GM21515 (cell line): Measurements from ENCODE around the gene ZBTB47.

Source experiments
- ATAC-seq: cut with Tn5 transposase; IDR thresholded peaks from one replicate; pipeline ENCODE4 v1.9.1; 2021; ENCODE audit not compliant: unreplicated experiment

Gene ZBTB47

DNA sequence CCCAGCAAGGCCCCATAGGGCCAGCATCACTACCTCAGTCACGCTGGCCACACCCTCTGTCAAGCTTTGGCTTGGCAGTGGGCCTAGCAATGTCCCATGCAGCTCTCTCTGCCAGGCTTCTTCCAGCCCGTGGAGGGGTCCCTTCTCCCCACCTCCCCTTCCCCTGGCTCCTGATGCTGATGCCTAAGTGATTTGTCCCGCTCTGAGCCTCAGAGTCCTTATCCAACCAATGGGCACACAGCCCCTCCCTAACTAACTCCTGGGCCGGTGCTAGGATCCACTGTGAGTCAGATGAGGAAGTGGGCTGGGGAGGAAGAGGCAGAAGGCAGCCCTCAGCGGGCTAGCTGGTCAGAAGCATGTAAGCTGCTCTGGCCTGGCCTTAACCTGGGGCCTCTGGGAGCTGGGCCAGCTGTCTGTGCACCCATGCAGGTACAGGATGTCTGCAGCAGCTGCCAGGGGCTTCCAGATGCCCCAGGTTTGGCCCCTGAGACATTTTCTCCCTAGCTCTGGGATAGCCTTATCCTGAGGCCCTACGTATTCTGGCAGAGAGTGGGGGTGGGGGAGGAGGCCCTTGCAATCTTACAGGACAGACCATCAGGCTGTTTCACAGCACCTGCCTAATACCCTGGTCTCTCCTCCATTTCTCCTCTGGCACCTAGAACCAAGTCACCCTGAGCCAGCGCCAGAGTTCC, 740 bp upstream of the ZBTB47 start:
- no peak for ATAC-seq

DNA sequence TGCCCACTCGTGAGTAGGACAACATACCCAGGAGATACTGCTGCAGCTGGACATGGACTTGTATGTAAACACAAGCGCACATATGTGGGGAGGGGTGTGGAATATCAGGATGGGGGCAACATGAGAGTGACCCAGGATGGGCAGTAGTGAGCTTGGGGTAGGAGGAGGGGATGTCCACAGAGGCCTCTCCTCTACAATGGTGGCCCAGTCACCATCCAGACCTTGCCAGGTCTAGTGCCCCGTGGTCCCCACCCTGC, 266 bp upstream of the ZBTB47 start:
- ATAC-seq: no peak

DNA sequence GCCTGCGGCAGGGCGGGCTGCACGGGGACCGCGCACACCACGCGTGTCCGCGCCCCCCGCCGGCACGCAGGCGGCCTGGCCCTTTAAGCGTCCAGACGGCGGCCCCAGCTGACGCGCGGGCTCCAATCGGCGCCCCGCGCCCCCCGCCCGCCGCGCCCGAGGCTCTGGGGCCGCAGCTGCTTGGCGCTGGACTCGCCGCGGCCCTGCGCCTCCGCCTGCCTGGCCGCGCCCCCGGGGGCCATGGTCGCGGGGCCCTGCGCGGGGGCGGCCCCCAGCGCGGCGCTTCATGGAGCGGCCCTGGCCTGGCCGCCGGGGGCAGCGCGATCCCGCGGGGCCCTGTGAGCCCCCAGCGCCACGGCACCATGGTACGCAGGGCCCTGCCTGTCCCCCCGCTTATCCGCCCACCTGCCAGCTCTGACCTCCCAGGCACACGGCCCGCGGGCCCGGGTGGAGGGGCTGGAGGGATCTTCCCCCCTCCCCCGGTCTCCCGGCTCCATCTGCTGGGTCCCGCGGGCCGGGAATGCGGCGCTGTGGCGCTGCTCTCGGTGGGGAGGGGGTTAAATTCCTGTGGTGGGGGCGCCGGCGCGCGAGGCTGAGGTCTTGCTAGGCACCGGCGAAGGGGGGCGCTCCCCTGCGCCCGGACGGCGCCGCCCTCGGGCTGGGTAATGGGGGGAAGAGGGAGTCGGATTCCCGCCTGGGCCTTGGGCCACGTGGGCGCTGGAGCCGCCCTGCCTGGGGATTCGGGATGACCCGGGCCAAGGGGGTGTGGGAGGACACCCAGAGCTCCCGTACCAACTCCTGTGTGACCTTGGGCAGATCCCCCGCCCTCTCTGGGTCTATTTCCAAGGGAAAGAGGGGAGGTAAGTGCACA, 1.1 kb downstream of the ZBTB47 start:
- no peak for ATAC-seq

DNA sequence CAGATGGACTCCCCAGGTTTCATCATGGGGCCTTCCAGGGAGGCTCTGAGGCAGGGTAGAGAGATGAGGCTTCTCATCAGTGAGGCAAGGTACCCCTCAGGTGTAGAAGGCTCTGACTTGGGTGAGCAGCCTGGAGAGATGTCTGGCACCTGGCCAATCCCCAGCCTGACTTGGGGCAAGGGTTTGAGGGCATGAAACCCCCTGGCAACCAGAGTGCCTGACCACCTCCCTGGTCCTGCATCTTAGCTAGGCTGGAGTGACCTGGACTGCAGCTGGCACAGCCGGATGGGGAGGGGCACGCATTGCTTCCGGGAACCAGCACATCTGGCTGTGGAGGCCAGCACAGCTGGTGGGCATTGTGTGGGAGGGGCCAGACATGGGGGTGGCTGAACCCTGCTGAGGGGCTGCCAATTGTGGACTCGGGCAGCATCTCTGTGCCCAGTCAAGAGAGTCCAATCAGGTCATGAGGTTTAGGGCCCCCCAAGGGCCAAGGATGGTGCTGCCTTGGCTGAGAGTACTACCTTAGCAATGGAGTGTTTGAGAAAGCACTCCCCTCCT, 1.9 kb downstream of the ZBTB47 start:
- ATAC-seq: no peak

DNA sequence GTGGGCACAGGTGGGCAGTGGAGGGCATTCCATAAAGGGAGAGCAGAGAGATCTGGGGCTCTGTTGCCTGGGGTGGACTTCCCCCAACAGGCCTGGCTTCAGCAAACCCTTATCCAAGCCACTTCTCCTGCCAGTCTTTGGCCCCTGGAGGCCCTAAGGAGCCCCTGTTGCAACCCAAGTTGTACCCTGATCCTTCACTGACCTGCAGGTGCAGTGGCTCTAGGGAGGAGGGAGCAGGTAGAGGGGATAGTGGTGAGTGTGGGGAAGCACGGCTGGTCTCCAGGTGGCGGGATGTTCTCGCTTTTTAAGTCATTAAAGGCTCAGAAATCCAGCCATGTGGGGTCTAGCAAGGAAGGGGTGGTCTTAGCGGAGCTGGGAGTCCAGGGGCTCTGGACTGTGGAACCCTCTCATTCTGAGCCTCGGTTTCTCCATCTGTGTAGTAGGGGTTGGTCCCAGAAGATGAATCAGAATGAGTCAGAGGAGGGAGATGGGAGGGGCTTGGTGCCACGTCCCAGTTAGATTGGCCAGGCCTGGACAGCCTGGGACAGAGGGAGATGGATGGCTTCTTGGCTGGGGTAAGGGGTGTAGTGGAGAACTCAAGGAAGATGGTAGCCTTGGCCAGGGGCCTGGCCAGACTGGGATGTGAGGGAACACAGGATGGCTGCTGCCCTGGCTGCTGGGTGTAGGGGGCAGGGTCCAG, 2.6 kb downstream of the ZBTB47 start:
- ATAC-seq: no peak

GRCh38 chr3:42656680-42657610, 3.4 kb downstream of the ZBTB47 start:
- ATAC-seq: no peak

- no peak for ATAC-seq
Measured at GRCh38 chr3:42657675-42658074, 4.2 kb downstream of the ZBTB47 start.

- ATAC-seq: no peak
Measured at GRCh38 chr3:42658091-42658770, 4.7 kb downstream of the ZBTB47 start.

DNA sequence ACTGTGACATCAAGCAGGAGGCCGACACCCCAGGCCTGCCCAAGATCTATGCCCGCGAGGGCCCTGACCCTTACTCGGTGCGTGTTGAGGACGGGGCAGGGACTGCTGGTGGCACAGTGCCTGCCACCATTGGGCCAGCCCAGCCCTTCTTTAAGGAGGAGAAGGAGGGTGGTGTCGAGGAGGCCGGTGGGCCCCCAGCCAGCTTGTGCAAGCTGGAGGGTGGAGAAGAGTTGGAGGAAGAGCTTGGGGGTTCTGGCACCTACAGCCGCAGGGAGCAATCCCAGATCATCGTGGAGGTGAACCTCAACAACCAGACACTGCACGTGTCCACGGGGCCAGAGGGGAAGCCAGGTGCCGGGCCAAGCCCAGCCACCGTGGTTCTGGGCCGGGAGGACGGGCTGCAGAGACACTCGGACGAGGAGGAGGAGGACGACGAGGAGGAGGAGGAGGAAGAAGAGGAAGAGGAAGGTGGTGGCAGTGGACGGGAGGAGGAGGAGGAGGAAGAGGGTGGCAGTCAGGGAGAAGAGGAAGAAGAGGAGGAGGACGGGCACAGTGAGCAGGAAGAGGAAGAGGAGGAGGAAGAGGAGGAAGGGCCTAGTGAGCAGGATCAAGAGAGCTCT, 5.4 kb downstream of the ZBTB47 start:
- ATAC-seq: no peak

- ATAC-seq: no peak
Measured at GRCh38 chr3:42659451-42660130, 6.1 kb downstream of the ZBTB47 start.

DNA sequence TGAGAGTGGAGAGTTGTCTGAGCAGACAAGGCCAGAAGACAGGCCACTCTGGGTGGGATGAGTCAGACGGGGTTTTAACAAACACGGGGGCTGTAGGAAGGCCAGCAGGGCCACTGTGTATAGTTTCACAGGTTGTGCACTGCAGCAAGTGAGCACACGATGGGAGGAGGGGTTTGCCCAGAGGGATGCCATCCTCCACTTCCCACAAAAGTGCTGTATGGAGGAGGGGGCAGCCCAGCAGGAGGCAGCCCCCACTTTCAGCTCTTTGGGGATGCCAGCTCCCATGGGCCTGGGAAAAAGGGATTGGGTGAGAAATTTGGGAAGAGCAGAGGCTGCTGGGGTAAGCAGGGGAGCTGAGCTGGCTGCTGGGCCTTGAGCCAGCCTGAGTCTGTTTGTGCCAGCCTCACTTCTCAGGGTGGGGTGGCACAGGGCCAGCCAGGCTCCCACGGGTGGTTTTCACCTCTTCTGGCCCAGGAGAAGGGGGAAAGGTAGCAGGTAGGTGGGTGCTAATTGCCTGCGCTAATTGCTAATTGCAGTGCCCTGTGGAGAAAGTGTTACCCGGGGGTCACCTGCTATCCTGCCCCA, 6.7 kb downstream of the ZBTB47 start:
- ATAC-seq: no peak

DNA sequence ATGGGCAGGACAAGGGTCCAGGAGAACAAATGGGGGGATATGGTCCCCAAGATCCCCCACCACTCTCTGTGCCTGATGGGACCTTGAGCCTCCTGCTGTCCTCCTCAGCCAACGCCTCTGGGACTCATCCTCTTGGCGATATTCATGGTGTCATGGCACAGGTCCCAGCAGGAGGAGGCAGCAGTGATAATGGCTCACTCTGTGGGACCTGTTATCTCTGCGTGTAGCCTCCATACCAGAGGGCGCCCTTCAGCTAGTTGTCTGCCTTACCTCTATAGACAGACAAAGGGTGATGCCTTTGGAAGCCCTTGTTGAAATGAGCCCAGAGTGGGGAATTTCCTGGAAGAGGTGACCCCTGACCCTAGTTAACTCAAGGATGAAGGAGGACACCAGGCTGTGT, 7.4 kb downstream of the ZBTB47 start:
- no peak for ATAC-seq

DNA sequence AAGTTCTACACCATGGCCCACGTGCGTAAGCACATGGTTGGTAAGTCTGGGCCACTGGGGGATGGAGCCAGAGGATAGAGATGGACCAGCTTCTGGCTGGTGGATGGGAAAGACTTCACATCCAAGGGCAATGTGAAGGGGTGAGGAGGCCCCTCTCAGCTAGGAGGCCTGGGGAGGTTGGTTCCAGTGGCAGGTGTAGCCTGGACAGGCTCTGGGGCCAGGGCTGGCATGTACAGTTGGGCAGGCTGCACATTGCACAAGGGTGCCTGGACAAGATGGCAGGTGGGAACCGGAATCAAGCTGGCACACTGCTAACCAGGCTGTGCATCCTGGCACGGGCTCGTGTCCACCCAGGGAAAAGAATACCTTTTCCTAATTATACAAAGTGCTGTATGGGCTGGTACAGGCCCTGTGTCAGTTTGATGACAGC, 8.1 kb downstream of the ZBTB47 start:
- no peak for ATAC-seq

DNA sequence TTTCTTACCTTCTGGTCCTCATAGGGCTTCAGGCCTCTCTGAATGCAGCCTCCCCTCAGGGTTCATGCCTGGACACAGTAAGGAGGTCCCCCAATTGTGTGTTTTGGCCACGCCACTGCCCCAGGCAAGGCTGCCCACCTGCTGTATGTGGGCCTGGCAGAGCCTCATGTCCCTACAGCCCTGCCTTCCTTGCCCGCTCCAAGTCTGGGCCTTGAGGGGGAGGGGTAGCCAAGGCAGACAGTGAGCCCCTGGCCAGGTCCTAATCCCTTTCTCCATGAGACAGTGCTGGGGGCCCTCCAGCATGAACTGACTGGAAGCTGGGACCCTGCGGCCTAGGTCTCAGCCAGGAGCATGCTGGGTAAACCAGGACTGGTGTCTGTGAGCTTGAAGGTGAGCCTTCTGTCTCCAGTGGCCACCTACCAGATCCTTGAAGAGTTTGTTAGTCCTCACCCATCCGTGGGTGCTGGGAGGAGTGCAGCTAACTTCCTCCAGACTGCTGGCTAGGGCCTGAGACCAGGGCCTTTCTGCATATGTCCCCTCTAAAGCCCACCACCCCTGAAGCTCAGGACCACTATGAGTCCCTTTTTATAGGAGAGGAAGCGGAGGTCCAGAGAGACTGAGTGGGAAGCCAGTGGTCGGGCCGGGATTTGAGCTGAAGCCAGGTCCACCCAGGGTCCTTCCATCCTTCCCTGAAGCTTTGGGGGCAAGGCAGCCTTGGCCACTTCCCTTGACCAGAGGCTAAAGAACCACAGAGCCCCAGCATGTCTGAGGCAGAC, 8.7 kb downstream of the ZBTB47 start:
- no peak for ATAC-seq

DNA sequence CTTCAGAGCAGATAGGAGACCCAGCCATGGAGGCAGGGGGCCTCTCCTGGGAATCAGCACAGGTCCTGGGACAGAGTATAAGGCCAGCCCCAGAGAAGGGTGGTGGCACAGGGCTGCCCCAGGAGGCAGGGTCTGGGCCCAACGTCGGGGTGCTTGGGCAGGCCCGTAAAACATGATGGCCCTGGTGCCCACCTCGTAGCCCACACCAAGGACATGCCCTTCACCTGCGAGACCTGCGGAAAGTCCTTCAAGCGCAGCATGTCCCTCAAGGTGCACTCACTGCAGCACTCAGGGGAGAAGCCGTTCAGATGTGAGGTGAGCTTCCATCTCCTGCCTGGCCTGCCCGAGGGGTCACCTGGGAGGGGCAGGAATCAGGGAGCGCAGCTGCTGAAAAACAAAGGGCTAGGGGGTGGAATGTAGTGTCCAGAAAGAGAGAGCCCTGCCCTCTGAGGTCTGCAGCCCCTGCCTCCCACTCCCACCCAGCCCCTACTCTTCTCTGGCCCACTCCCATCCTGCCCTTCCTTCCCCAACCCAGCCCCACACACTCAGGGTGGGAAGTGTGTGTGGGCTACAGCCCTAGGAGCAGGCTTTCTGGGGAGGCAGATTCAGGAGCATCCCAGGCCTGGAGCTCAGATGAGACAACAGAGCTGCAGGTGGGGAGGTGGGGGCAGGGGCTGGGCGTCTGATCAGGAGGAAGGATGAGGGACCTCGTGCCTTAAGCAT, 9.5 kb downstream of the ZBTB47 start:
- ATAC-seq: no peak

- ATAC-seq: no peak
Measured at GRCh38 chr3:42663581-42664437, 10.3 kb downstream of the ZBTB47 start.
